CD4-positive, alpha-beta T cell treated with Interferon gamma for 1 hour (primary cell): ENCODE results near the gene CFAP141.
"Not testable (repeated sequence)": the region's sequence is repeated elsewhere in the genome, so short reads cannot be mapped to it uniquely, and the experiment has no call there.

ENCODE experiments used
- DNase-seq: peaks from one replicate; pipeline ENCODE4 v3.0.0-alpha.2; 2020

The CFAP141 gene

DNA sequence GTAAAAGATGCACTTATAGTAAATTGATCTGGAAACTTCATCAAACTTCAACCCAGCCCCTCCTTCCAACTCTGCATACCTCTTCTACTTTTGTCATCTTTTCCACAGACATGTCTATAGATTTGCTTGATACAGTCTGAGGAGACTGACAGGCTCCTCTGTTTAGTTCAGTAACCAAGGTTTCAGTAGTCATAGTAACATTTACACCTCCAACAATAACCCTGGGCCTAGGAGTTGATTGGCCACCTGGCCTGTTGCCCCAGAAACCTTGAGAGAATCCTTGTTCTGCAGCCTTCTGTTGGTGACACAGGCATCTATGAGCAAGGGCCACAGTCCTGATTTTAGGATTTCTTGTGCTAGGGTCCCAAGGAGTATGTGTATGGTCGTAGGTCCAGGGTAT, at the start of gene CFAP141:
Gene CFAP141, minus strand, starts transcription at position 138 of the 400 bp plus-strand sequence. Its CDS starts 26 bp downstream, at position 112.
- DNase-seq = no peak

DNA sequence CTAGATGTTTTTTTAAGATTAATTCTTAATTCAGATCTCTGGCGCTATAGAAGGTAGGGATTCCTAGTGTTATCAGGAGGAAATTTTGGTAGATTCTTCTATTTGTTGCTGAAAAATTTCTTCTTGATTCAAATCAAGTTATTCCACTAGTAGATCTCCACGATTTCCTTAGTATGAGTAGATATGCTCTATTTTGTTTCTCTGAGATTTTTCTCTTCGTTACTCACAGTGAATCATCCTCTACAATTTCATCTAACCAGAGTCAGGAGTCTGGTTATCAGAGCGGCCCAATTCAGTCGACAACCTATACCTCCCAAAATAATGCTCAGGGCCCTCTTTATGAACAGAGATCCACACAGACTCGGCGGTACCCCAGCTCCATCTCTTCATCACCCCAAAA, 47.5 kb upstream of the CFAP141 start:
- no peak for DNase-seq

DNA sequence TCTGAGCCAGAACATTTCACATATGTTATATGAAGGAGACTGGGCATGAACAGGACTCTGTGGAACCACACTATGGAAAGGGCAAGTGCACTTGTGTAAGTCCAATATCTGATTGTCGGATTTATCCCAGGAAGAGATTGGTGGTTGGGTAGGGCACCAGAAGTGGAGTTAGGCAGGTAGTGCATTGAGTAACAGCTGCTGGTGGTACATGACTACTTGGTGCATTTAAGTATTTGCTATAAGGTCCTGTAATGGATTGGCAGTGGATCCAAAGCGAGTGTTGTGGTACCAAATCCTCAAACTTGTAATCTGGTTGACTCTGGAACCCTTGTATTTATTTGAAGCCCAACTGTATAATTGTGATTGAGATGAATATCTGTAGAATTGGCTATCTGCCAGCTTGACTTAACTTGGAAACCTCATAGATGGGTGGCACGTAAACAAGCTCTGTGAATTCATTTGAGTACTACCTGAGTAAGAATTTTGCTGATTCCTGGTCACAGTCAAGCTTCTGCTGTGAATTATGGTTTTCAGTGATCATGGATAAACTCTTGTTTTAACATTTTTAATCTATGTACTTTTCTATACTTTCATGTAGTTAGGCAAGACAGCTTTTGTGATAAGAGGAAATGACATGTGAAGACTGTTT, 35.7 kb upstream of the CFAP141 start:
- no peak for DNase-seq

DNA sequence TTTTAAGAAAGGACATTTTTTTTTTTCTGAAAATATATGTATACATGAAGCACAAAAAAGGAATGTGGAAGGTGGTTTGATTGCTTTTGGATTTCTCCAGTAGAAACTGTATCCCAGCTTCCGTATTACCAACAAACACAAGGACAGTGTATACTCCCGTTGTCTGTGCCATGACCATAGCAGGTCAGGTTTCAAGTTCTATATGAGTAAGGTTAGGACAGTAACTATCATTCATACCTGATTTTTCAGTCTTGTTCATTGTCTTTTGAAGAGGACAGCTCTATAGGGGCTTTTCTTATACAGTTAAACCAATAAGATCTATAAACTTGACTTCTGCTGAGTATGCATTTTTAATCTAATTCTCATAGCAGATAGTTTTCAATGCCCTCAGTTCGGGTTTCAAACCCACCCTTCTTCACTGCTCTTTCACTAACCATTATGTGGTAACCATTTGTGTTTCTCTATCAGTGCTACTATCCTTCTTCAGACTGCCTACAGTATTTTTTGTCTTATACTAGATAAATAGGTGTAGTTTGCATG, 34.2 kb upstream of the CFAP141 start:
- DNase-seq = no peak

DNA sequence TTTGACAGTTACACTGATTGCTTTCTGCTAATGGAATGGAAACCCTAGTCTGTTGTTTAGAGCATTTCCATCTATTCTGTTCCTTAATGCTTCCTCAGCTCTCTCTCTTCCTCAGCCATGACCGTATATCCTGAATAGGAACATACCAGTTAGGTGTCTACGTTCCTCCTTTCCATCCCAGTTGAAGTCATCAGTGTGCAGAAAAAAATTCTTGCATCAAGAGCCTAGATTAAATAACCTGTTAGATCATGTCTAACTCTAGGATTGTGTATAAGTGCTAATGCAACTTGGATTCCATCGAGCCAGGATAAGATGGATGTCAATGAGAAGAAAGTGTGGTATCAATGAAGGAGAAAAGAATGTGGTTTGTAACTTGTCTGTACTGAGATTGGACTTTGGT, 33.4 kb upstream of the CFAP141 start:
- no peak for DNase-seq

DNA sequence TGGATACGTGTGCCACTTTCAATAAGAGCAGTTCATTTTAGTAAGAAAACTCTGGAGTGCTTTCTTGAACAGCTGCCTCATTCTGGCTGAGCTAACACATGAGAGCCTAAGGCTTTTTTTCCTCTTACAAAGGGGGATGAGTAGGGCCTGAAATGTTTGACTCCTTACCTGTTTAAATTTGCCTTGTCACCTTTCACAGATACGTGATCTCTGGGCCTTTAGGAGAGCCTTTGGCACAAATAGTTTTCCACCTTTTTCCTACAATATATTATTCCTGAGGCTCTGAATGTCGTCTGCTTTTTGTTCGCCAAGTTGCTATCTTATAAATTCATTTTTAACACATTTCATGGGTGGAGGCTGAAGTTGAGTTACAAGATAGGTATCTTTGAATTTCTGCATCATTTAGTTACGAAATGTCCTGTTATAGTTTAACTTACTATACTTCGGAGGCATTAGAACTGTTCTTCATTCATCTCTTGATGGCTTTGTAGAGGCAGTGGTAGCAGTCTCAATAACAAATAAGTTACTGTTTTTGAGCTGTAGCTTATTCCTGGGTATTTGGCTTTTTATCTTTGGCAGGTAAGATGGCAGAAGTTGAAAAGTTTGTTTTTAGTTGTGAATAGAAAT, 31.9 kb upstream of the CFAP141 start:
- DNase-seq = no peak

DNA sequence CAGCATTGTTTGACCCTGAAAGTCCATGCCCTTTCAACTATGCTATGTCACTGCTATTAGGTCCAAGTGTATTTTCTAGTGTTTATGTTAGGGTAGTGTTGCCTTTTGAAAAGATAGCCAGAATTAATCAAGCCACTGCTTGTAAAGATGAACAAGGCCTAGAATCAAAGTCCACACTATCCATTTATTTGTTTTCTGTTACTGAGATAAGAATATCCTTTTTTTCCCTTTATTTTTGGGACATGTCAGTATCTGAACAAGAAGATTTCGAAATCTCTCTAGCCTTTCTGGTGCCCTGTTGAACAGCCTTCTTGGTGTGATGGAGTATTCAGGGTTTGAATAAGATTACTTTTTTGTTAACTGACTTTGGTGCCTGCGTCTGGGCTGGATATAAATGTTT, 31.3 kb upstream of the CFAP141 start:
- no peak for DNase-seq

DNA sequence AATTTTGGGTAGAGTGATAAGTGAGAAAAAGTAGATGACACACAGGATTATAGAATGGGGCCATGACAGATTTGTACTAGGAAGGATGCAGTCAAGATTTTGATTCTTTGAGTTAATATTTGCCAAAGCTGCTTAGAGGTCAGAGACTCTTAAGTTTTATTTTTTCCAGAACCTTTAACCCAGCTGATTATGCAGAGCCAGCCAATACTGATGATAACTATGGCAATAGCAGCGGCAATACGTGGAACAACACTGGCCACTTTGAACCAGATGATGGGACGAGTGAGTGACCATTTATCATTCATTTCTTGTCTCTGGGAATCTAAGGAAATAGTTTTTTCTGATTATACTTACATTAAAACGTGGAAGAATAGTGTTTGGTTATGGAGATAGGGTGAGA, 30.7 kb upstream of the CFAP141 start:
- no peak for DNase-seq

DNA sequence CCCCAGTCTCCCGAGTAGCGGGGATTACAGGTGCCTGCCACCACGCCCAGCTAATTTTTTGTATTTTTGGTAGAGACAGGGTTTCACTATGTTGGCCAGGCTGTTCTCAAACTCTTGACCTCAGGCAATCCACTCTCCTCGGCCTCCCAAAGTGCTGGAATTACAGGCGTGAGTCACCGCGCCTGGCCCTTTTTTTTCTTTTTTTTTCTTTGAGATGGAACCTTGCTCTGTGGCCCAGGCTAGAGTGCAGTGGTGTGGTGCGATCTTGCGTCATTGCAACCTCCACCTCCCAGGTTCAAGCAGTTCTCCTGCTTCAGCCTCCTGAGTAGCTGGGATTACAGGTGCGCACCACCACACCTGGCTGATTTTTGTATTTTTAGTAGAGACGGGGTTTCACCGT, 27.0 kb upstream of the CFAP141 start:
- DNase-seq = not testable (repeated sequence)

DNA sequence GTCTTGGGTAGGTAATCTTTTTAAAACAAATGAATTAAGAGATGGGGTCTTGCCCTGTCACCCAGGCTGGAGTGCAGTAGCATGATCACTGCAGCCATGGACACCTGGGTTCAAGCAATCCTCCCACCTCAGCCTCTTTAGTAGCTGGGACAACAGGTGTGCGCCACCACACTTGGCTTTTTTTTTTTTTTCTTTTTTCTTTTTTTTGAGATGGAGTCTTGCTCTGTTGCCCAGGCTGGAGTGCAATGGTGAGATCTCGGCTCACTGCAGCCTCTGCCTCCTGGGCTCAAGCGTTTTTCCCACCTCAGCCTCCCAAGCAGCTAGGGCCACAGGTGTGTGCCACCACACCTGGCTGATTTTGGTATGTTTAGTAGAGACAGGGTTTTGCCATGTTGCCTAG, 25.0 kb upstream of the CFAP141 start:
- not testable (repeated sequence) for DNase-seq

DNA sequence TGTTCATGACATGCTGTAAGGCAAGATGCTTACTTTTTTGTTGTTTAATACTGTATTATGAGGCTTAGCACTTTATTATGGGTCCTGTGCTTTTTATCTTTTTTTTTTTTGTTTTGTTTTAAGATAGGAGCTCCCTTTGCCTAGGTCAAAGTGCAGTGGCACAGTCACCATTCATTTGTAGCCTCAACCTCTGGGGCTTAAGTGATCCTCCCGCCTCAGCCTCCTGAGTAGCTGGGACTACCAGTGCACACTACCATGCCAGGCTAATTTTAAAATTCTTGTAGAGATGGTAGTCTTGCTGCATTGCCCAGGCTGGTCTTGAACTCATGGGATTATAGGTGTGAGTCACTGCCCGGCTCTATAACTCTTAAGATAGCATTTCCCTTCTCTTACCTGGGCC, 19.2 kb upstream of the CFAP141 start:
- no peak for DNase-seq

DNA sequence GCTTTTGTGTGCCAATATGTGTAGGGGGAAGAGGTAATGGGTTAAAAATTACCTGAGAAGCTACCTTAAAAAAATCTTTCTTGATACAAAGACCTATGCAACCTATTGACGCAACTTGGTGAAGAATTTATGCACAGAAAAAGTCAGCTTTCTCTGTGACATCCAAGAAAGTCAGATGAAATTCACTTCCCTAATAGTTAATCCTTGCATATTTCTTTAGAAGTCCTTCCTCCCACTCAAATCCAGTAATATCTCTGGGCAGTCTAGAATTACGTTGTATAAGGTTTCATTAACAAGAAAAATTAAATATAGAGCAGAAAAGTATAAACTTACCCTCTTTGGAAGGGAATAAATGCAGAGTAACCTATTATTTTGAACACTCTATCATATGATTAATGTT, 17.5 kb upstream of the CFAP141 start:
- DNase-seq = no peak

DNA sequence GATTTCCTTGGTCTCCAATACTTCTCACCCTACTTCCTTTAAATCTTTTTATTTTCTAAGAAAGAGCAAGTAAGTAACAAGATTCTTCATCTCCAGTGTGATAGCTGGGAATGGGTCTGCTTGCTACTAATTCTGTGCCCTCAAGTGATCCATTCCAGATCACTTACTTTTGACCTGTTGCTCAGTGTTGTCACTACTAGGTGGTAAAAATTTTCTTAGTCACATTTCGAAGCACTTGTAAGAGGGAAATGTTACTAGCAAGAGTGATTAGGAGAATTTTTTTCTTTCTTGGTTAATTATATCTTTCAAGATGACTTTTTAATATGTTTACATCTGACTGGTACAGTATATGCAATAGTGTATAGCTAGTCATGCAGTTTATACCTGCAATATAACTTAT, 16.8 kb upstream of the CFAP141 start:
- no peak for DNase-seq

DNA sequence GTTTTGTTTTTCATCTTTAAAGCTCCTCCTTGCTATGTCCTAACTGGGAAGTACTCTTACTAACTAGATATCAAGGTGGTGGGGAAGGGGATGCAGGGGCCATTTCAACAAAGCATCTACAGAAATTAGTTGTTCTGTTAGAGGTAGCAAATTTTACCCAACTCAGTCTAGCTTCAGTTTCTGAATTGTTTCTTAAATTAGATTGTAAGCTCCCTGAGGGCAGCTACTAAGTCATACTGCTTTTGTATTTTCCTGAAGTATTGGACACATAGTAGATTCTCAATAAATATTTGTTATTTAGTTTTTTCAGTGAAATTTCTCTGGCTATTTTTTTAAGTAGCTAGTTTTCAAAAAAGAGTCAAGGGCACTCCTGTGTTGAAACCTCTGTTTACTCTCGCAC, 16.4 kb upstream of the CFAP141 start:
- DNase-seq = no peak

DNA sequence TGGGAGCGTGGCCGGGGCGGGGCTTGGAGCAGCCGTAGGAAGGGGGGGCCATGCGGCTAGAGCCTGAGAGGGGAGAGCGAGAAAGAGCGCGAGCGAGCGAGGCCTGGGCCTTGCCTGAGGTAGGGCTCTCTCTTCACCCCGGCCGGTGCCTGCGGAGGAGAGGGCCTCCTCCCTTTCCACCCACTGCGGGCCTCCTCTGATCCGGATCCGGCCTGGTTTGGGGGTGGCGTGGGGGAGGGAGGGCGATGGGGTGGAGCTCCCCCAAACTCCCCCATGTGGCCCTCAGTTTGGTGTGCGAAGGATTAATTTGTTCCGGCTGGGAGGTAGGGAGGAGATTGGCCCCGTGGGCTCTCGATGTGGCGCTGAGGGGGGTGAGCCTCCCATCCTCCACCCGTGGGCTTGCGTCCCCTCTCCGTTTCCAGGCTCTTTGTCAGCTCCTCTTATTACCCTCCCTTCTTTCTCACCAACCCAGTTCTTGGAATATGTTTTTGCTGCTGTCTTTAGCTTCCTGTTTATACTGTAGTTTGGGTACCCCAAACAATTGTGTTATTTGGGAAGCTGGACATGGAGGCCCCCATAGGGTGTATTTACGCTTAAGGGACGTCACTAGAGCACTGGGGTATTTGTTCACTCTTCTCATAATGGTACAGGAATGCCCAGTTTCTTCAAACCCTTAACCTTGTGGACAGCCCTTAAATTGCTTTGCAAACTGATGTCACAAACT, 15.3 kb upstream of the CFAP141 start:
- peak; percentile 78 for DNase-seq

DNA sequence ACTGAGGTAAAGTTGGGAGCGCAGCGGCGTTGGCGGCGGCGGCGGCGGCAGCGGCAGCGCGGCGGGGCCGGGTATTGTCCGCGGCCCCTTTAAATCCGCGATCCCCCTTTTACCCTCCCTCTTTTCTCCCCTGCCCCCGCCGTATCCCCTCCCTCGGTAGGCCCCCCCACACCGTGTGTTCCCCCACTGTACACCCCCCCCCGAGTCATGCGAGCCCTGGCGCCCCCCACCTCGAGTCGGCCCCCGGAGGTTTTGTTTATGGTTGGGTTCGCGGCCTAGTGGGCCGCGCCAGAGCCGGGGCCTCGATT, 14.8 kb upstream of the CFAP141 start:
- DNase-seq = no peak

DNA sequence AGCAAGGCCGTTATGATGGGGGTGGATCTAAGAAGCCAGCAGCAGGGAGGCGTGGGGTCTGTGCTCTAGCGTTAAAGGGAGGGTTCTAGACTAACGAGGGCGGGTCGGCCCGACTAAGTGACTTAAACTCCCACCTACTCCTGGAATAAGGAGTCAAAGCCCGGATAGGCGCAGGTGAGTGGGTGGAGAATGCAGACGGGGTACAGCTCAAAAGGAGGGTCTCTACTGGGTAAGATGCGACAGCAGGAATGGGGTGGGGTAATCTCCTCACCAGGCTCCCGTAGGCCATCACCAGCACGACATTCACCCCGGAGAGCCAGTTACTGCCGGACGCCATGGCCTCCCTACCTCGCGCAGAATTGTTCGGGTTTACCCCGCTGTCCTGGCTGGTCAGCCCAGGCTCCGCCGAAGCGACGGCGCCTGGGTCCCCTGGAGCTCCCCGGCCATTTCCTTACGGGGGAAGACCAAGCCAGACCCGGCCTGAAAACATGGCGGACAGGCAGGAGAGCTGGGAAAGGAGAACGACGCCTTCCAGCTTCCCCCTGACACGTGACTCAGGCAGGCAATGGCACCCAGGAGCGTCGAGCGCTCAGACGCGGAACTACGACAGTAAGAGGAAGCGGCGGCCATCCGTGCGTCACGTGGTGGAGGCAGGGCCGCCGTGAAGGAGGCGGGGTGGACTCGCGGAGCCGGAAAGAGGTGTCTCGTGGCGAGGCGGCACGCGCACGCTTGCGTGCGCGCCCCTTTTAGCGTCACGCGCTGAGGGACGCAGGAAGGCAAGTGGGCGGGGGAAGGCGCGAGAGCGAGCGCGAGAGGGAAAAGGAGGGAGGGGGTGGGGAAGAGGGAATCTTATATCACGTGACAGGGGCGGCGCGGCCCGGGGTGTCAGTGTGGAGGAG, 14.2 kb upstream of the CFAP141 start, which contains the start of gene UBAP2L:
Gene UBAP2L, plus strand, starts transcription at position 885 of the 899 bp plus-strand sequence. CDS start 4,169 bp downstream, outside the sequence.
- DNase-seq = peak; percentile 99

DNA sequence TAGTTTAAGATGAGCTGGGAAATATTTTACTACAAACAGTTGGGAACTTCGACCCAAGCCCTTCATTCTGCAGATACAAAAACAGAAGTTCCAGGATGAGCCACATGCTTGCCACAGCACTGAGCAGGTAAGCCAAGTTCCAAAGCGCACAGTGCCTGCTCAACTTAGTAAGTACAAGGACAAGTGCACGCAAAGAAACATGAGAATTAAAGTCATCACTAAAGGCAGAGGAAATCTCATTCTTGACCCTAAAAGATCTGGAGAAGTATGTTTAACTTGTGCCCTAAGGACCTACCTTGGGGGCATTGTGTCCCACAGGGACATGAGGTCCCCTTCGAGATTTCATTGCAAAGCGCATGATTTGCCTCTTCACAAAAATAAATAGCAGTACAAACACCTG, 13.4 kb upstream of the CFAP141 start:
- DNase-seq = no peak

DNA sequence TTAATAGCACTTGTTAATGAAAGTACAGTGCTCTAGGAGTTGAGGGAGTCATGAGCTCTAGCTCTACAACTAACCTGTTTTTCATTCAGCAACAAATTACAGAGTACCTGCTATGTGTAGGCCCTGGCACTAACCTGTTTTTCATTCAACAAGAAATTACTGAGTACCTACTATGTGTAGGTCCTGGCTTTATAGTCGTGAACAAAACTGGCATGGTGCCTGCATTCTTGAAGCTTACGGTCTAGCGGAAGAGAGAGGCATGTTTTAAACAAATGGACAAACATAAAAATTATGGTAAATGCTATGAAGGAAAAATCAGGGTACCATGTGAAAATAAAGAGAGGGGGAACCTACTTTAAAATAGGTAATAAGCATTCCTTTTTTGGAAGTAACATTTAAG, 12.4 kb upstream of the CFAP141 start:
- no peak for DNase-seq

DNA sequence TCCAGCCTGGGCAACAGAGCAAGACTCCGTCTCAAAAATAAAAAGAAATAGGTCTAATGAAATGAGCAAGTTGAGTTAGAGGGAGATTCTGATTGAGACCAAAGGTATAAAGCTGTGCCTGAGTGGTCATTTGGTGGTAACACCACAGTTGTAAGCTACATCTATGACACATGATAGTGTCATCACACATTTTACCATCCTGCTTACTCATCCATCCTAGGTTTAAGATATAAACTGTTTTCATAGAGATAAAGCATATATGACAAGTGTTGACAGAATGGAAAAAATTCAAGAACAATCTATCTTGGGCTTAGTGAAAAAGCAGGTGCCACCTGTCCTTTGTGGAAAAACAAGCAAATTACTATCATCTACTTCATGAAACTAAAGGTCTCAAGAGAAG, 7.1 kb upstream of the CFAP141 start:
- no peak for DNase-seq

DNA sequence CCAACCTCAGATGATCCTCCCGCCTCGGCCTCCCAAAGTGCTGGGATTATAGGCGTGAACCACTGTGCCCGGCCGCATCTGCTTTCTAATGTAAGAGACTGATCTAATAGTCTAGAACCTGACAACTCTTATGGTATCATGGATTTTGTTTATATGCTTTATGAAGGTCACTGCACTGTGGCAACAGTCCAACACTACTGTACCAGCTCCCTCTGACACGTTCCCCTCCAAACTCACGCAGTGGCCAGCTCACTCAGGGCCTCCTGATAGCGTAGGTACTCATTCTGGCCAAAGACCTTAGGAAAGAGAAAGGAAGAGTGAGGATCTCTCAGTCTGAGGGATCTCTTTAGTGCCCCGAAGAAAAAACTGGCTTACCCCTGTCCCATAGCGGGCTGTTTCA, 6.0 kb upstream of the CFAP141 start:
- no peak for DNase-seq

DNA sequence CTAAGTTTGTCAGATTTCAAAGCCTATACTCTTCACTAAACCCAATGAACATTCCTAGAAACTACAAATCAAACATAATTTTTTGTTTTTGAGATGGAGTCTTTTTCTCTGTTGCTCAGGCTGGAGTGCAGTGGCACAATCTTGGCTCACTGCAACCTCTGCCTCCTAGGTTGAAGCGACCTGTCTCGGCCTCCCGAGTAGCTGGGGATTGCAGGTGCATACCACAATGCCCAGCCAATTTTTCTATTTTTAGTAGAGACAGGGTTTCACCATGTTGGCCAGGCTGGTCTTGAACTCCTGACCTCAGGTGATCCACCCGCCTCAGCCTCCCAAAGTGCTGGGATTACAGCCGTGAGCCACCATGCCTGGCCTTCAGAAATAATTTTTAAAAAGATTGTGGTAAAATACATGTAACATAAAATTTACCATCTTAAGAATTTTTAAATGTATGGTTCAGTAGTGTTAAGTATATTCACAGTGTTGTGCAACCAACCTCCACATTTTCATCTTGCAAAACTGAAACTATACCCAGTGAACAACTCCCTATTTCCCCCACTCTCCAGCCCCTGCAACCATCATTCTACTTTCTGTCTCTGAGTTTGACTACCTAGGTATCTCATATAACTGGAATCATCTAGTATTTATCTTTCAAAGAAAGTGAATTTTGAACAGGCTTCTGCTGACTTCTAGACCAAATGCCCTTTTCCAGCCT, 2.7 kb upstream of the CFAP141 start:
- DNase-seq = no peak
